NCI-H128 (cell line): Measurements from ENCODE around the gene CD151.
A peak's percentile ranks its signal among the peaks of the same experiment; 100 is the strongest.

Source experiments
- DNase-seq: peaks from one replicate; lab custom pipeline; 2025; ENCODE audit not compliant: unreplicated experiment; lab: John Stamatoyannopoulos, UW

CD151 gene

GRCh38 chr11:827897-828192 is 4.9 kb upstream of the CD151 start, which contains the start of gene CRACR2B:
TSS of gene CRACR2B (plus strand) at chr11:827919. CDS start at chr11:828608, 689 bp downstream.
- DNase-seq: no peak

GRCh38 chr11:828506-829175 is 4.1 kb upstream of the CD151 start:
- no peak for DNase-seq

- DNase-seq: no peak
Observed at GRCh38 chr11:829176-829846, 3.4 kb upstream of the CD151 start.

GRCh38 chr11:829847-830294 is 2.9 kb upstream of the CD151 start:
- DNase-seq: no peak

- DNase-seq: peak; percentile 27
Observed at GRCh38 chr11:830295-831117, 2.2 kb upstream of the CD151 start.

GRCh38 chr11:831118-831864 is 1.5 kb upstream of the CD151 start:
- DNase-seq: no peak

- no peak for DNase-seq
Observed at GRCh38 chr11:831961-832528, 707 bp upstream of the CD151 start.

- no peak for DNase-seq
Observed at GRCh38 chr11:833114-833791, 501 bp downstream of the CD151 start.

GRCh38 chr11:833849-834311 is 1.1 kb downstream of the CD151 start:
- DNase-seq: no peak

GRCh38 chr11:834371-835316 is 1.9 kb downstream of the CD151 start:
- no peak for DNase-seq

- DNase-seq: no peak
Observed at GRCh38 chr11:836274-836673, 3.5 kb downstream of the CD151 start.

- no peak for DNase-seq
Observed at GRCh38 chr11:836700-837099, 3.9 kb downstream of the CD151 start.

- DNase-seq: no peak
Observed at GRCh38 chr11:837189-837989, 4.6 kb downstream of the CD151 start.

GRCh38 chr11:837990-838307 is 5.2 kb downstream of the CD151 start:
- DNase-seq: no peak

- DNase-seq: no peak
Observed at GRCh38 chr11:838441-839279, 5.9 kb downstream of the CD151 start.

- no peak for DNase-seq
Observed at GRCh38 chr11:839280-839623, 6.5 kb downstream of the CD151 start.

GRCh38 chr11:839875-840617 is 7.3 kb downstream of the CD151 start:
- DNase-seq: no peak
